Measurements from ENCODE around the gene PRR16. TPM values are rescaled to one million over a fixed set of nuclear protein-coding genes. Genes with fewer than 3 reads are reported as not detected.
"Not testable (repeated sequence)": the region's sequence is repeated elsewhere in the genome, so short reads cannot be mapped to it uniquely, and the experiment has no call there.

PRR16 gene
- 19.6 TPM for total RNA-seq

DNA sequence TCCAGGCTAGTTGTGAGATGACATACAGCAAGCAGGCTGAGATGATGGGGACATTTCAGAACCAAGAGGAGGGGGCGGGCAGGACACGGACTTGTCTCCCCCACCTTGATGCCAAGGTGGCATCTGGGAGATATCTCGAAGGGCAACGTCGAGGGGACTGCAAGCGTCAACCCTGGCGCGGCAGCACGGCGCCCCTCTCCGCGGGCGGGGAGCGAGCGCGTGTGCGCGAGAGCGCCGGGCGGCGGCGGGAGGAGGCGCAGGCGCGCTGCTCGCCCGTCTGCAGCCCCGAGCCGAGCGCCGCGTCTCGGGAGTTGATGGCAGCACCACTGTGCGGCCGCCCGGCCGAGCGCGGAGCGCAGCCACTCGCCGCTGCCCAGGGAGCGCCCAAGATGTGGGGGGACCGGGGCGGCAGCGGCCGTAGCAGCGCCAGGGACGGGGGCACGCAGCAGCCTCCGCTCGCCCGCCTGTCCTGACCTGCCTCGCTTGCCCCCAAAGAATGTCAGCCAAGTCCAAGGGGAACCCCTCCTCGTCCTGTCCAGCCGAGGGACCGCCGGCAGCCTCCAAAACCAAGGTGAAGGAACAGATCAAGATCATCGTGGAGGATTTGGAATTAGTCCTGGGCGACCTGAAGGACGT lies at the start of gene PRR16:
Gene PRR16, plus strand, starts transcription at position 310 of the 636 bp plus-strand sequence.
- H3K36me3 ChIP-seq: no peaks in the 10 kb centered on the region
- no peaks in the 10 kb centered on the region for H3K4me1 ChIP-seq
- peak within 1 kb of the TSS; percentile 83 for H3K27ac ChIP-seq
- DNase-seq (ENCODE audit: extremely low spot score in 2 of 2): no peak
- TF ChIP-seq POLR2AphosphoS5 (IDR thresholded peaks at IDR 0.05; ENCODE audit: insufficient read depth in 1 of 2, low read depth in 1 of 2): no peak
- TF ChIP-seq, protein P1, sequence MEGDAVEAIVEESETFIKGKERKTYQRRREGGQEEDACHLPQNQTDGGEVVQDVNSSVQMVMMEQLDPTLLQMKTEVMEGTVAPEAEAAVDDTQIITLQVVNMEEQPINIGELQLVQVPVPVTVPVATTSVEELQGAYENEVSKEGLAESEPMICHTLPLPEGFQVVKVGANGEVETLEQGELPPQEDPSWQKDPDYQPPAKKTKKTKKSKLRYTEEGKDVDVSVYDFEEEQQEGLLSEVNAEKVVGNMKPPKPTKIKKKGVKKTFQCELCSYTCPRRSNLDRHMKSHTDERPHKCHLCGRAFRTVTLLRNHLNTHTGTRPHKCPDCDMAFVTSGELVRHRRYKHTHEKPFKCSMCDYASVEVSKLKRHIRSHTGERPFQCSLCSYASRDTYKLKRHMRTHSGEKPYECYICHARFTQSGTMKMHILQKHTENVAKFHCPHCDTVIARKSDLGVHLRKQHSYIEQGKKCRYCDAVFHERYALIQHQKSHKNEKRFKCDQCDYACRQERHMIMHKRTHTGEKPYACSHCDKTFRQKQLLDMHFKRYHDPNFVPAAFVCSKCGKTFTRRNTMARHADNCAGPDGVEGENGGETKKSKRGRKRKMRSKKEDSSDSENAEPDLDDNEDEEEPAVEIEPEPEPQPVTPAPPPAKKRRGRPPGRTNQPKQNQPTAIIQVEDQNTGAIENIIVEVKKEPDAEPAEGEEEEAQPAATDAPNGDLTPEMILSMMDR (IDR thresholded peaks at IDR 0.05): no peak
- peak in 1 of 2 donors; percentile 54 for TF ChIP-seq POLR2A (IDR thresholded peaks at IDR 0.05)
- H3K27me3 ChIP-seq: no peaks in the 10 kb centered on the region
- peak within 1 kb of the TSS; percentile 67 to 79 for H3K4me3 ChIP-seq
- H3K9me3 ChIP-seq: no peaks in the 10 kb centered on the region
- intact Hi-C loops (cut with DNase I): no loop called here

- no peaks in the 10 kb centered on the region for H3K36me3 ChIP-seq
- H3K27ac ChIP-seq: no peak overlapping the region
- TF ChIP-seq POLR2A (IDR thresholded peaks at IDR 0.05): no peak
- TF ChIP-seq POLR2AphosphoS5 (IDR thresholded peaks at IDR 0.05; ENCODE audit: insufficient read depth in 1 of 2, low read depth in 1 of 2): no peak
- TF ChIP-seq, protein P1 (IDR thresholded peaks at IDR 0.05): no peak
- DNase-seq (ENCODE audit: extremely low spot score in 2 of 2): no peak
- no peaks in the 10 kb centered on the region for H3K4me1 ChIP-seq
- no peak overlapping the region for H3K4me3 ChIP-seq
- no peaks in the 10 kb centered on the region for H3K27me3 ChIP-seq
- intact Hi-C loops (cut with DNase I): no loop called here
- no peaks in the 10 kb centered on the region for H3K9me3 ChIP-seq
Measured at GRCh38 chr5:120415985-120416384, 48.1 kb upstream of the PRR16 start.

- no peak for TF ChIP-seq POLR2AphosphoS5 (IDR thresholded peaks at IDR 0.05; ENCODE audit: insufficient read depth in 1 of 2, low read depth in 1 of 2)
- TF ChIP-seq, protein P1 (IDR thresholded peaks at IDR 0.05): no peak
- TF ChIP-seq POLR2A (IDR thresholded peaks at IDR 0.05): no peak
- H3K4me3 ChIP-seq: no peak overlapping the region
- H3K36me3 ChIP-seq: no peaks in the 10 kb centered on the region
- H3K27ac ChIP-seq: no peak overlapping the region
- intact Hi-C loops (cut with DNase I): no loop called here
- H3K4me1 ChIP-seq: no peaks in the 10 kb centered on the region
- H3K9me3 ChIP-seq: no peaks in the 10 kb centered on the region
- no peak for DNase-seq (ENCODE audit: extremely low spot score in 2 of 2)
- no peaks in the 10 kb centered on the region for H3K27me3 ChIP-seq
Measured at GRCh38 chr5:120419127-120419526, 45.0 kb upstream of the PRR16 start.

DNA sequence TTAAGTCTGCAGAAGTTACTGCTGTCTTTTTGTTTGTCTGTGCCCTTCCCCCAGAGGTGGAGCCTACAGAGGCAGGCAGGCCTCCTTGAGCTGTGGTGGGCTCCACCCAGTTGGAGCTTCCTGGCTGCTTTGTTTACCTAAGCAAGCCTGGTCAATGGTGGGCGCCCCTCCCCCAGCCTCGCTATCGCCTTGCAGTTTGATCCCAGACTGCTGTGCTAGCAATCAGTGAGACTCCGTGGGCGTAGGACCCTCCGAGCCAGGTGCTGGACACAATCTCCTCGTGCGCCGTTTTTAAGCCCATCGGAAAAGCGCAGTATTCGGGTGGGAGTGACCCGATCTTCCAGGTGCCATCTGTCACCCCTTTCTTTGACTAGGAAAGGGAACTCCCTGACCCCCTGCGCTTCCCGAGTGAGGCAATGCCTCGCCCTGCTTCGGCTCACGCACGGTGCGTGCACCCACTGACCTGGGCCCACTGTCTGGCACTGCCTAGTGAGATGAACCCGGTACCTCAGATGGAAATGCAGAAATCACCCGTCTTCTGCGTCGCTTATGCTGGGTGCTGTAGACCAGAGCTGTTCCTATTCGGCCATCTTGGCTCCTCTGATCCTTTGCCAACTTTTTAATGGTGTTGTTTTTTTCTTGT lies 37.3 kb upstream of the PRR16 start:
- not testable (repeated sequence) for DNase-seq (ENCODE audit: extremely low spot score in 2 of 2)

GRCh38 chr5:120430572-120430971 lies 33.5 kb upstream of the PRR16 start:
- no peaks in the 10 kb centered on the region for H3K4me1 ChIP-seq
- H3K9me3 ChIP-seq: no peaks in the 10 kb centered on the region
- TF ChIP-seq POLR2AphosphoS5 (IDR thresholded peaks at IDR 0.05; ENCODE audit: insufficient read depth in 1 of 2, low read depth in 1 of 2) (no peak), POLR2A (IDR thresholded peaks at IDR 0.05) (no peak)
- TF ChIP-seq, protein P1 (IDR thresholded peaks at IDR 0.05): no peak
- no peak for DNase-seq (ENCODE audit: extremely low spot score in 2 of 2)
- no peaks in the 10 kb centered on the region for H3K27me3 ChIP-seq
- H3K36me3 ChIP-seq: no peaks in the 10 kb centered on the region
- intact Hi-C loops (cut with DNase I): no loop called here
- H3K27ac ChIP-seq: no peak overlapping the region
- no peak overlapping the region for H3K4me3 ChIP-seq

More for the DNA sequence above, 37.3 kb upstream of the PRR16 start:
- H3K27me3 ChIP-seq; H3K4me3 ChIP-seq; H3K36me3 ChIP-seq; H3K27ac ChIP-seq; intact Hi-C loops (cut with DNase I); H3K4me1 ChIP-seq; H3K9me3 ChIP-seq: not testable (repeated sequence)
